Measurements from ENCODE around the gene LRRC49. TPM values are rescaled to one million over a fixed set of nuclear protein-coding genes. Genes with fewer than 3 reads are reported as not detected.

LRRC49 gene
- total and polyA plus RNA-seq, 10 of the 15 experiments (the other 5 are each of a cell fraction or from before 2014, with no cell fraction given), result 1.4 to 3.7 (median 2.9) TPM

DNA sequence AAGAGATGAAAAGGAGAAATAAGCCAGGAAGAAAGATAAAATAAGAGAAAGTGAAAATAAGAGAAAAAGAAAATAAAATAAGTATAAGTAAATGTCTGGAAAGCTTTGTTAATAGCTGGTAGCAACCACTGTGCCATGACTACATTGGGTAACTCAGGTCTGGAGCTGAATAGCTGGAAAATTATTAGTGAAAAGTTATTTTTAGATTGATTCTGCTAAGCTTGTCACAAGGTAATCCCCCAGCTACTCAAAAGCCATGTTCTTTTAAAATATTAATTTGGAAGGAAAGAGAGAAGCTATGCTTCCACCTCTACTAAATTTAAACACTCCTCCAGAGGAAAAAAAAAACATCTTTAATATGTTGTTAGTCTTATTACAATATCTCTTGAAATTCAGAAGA lies 117.8 kb downstream of the LRRC49 start:
- Histone ChIP-seq H3K79me2 (ENCODE audit: control insufficient read depth, insufficient read depth, low read length) (no peaks in the 10 kb centered on the region), H3K4me3 (no peak overlapping the region), H4K20me1 (ENCODE audit: control insufficient read depth, insufficient read depth) (no peaks in the 10 kb centered on the region), H3K27me3 (replicated peaks in 1 of 2; ENCODE audit: control insufficient read depth in 2 of 2, insufficient read depth in 2 of 2, low read length in 1 of 2) (no peaks in the 10 kb centered on the region), H2AFZ (ENCODE audit: control insufficient read depth, low read depth, low read length) (no peak overlapping the region), H3K27ac (ENCODE audit: control insufficient read depth, insufficient read depth) (no peak overlapping the region), H3K36me3 (ENCODE audit: control insufficient read depth in 2 of 2, insufficient read depth in 2 of 2, low read length in 1 of 2) (no peaks in the 10 kb centered on the region), H3K9me3 (replicated peaks; ENCODE audit: control insufficient read depth, insufficient read depth, low read length) (no peaks in the 10 kb centered on the region), H3K4me1 (ENCODE audit: control insufficient read depth, insufficient read depth, low read length) (no peaks in the 10 kb centered on the region), H3K4me2 (ENCODE audit: control insufficient read depth, insufficient read depth) (no peak overlapping the region), H3K9ac (ENCODE audit: control insufficient read depth, insufficient read depth, low read length) (no peak overlapping the region)
- intact Hi-C loops (cut with micrococcal nuclease; ENCODE audit: unreplicated experiment) (loop anchor here (5.0 kb wide), 1 partner anchor 432 kb away; no protein-coding TSS in a partner anchor), in situ Hi-C loops (cut with MboI) (no loop called here)
- ChIA-PET SMC1A (ENCODE audit: uncharacterized antibody, unreplicated experiment) (interaction anchor here (1.0 kb wide), 1 partner anchor 437 kb away, joined by 3 read pairs; no protein-coding TSS in a partner anchor), RAD21 (ENCODE audit: unreplicated experiment) (no interaction called here), POLR2A (no interaction called here), CTCF (no interaction called here)
- DNase-seq (ENCODE audit: low read depth, low spot score), result no peak
- BruUV-seq (replicated peaks), result no TSS peak
- TF ChIP-seq BACH1 (IDR thresholded peaks at IDR 0.05; ENCODE audit: borderline replicate concordance), result no peak
- no peak for TF ChIP-seq BCL3 (IDR thresholded peaks at IDR 0.05; ENCODE audit: borderline replicate concordance, insufficient read depth, low read depth, low read length, poor library complexity, severe bottlenecking)
- no peak for TF ChIP-seq ZNF217 (IDR thresholded peaks at IDR 0.05)
- no peak for TF ChIP-seq SP1 (IDR thresholded peaks at IDR 0.05; ENCODE audit: low read depth, low read length)
- TF ChIP-seq ZBTB4 (CRISPR knock-in tag; IDR thresholded peaks at IDR 0.05), result no peak
- TF ChIP-seq IKZF2 (IDR thresholded peaks at IDR 0.05), result no peak
- no peak for TF ChIP-seq E2F8 (IDR thresholded peaks at IDR 0.05; ENCODE audit: low read depth, partially characterized antibody)
- ATAC-seq, result no peak
- no peak for FAIRE-seq

Measured in GM12878 (cell line).